Cardiac fibroblast (primary cell): Measurements from ENCODE around the gene RPS21.

Experiments used
- DNase-seq, 2 donors: peaks; one replicate each; pipeline versions ENCODE4 v3.0.0 to v3.0.0-alpha.2; 2010; ENCODE audit warnings: low read depth in 2 of 2
- H3K4me3 ChIP-seq, 2 donors: replicated peaks in 1 of 2; 1 replicate in 1 of 2; 2 replicates in 1 of 2; pipeline ENCODE4 v1.5.1; 2011; ENCODE audit warnings: low read depth in 2 of 2, low read length in 2 of 2, mild to moderate bottlenecking in 2 of 2, moderate library complexity in 1 of 2
- CTCF ChIP-seq: IDR thresholded peaks from one replicate; pipeline ENCODE4 v1.5.1; 2011; ENCODE audit warnings: low read depth, mild to moderate bottlenecking, low read length, inconsistent platforms

Gene RPS21

GRCh38 chr20:62390317-62391164 is 3.6 kb downstream of the RPS21 start:
- no peak for DNase-seq
- TF ChIP-seq CTCF, result no peak

GRCh38 chr20:62391165-62392076 is 4.5 kb downstream of the RPS21 start:
- no peak overlapping the region for H3K4me3 ChIP-seq
- no peak for DNase-seq
- no peak for TF ChIP-seq CTCF

More at GRCh38 chr20:62390317-62391164, 3.6 kb downstream of the RPS21 start:
- H3K4me3 ChIP-seq, result no peak overlapping the region

GRCh38 chr20:62392077-62392418 is 5.1 kb downstream of the RPS21 start:
- no peak for TF ChIP-seq CTCF
- no peak for DNase-seq
- no peak overlapping the region for H3K4me3 ChIP-seq

- no peak for TF ChIP-seq CTCF
- DNase-seq, result no peak
- no peak overlapping the region for H3K4me3 ChIP-seq
These were observed 5.9 kb downstream of the RPS21 start for GRCh38 chr20:62392621-62393334.

GRCh38 chr20:62393335-62393665 is 6.4 kb downstream of the RPS21 start:
- no peak for TF ChIP-seq CTCF
- DNase-seq, result no peak
- H3K4me3 ChIP-seq, result no peak overlapping the region

- H3K4me3 ChIP-seq, result no peak overlapping the region
- TF ChIP-seq CTCF, result no peak
- no peak for DNase-seq
These were observed 6.9 kb downstream of the RPS21 start for GRCh38 chr20:62393830-62394229.
